KG1 (cell line): ENCODE results near the gene C1RL.

Source experiments
- DNase-seq: peaks from one replicate; lab custom pipeline; 2025; lab: John Stamatoyannopoulos, UW

C1RL gene

DNA sequence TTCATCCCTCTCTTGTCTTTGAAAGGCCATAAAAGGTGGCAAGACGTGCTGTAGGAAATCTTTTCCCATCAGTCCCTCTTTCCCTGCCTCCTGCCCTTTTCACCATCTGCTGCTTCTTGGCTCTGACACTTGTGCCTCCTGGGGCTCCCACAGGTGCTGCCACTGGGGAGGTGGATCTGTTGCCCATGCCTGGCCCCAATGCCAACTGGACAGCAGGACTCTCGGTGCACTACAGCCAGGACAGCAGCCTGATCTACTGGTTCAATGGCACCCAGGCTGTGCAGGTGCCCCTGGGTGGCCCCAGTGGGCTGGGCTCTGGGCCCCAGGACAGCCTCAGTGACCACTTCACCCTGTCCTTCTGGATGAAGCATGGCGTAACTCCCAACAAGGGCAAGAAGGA lies 27.7 kb upstream of the C1RL start:
- DNase-seq: no peak

DNA sequence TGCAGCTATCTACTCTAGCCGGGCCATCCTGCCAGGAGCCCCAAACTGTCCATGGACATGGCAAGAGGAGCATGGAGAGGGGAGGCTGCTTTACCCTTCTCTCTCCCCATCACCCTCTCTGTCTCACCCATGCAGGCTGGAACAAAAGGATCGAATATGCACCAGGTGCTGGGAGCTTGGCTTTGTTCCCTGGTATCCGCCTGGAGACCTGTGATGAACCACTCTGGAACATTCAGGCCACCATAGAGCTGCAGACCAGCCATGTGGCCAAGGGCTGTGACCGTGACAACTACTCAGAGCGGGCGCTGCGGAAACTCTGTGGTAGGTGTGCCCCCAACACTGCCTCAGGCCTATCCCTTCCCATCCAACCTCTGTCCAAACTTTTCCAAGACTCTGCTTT lies 27.1 kb upstream of the C1RL start:
- no peak for DNase-seq

DNA sequence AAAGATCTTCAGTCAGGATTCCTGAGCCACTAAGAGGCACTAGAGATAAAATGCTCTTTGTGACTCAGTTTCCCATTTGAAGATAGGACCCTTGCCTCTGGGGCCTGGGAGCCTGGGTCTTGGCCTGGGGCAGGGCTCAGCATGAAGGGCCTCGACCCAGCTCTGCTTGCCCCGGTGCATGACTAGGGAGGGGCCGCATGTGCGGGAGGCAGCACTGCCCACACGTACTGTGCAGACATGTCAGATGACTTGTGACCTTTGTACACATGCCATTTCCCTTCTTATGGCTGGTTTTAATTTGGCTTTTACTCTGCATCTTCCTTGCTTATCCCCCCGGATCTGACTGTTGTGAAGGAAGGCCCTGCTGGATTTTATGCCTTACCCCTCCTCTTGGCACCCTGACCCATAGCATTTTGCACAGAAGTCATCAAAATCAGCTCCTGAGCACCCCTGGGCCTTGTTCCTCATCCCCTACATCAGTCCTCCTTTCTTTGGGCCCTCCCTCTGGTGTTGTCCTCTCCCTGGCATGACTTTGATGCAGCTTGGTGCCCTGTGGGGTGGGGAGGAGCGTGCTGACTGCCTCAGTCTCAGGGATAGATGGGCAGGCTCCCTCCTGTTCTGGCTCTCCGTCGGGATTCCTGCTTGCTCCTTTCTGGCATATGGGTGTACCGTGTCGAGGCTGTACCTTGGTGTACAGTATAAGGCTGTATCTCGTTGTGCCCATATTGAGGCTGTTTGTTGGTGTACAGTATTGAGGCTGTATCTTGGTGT lies 25.6 kb upstream of the C1RL start:
- DNase-seq: no peak

DNA sequence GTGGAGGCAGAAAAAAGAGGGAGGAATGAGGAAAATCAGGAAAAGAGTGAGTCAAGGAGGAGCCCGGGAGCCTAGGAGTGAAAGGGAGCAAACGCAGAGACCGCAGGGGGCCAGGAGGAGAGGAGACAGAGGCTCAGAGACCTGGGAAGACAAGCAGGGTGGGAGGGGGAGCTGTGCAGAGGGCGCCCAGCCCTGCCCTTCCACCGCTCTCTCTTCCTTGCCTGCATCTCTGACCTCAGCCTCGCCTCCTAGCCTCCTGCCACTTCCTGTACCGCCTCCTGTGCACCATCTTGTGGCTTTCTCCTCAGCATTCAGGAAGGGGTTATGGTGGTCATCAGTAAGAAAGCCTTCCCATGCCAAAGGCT lies 22.5 kb upstream of the C1RL start:
- peak; percentile 8 for DNase-seq

DNA sequence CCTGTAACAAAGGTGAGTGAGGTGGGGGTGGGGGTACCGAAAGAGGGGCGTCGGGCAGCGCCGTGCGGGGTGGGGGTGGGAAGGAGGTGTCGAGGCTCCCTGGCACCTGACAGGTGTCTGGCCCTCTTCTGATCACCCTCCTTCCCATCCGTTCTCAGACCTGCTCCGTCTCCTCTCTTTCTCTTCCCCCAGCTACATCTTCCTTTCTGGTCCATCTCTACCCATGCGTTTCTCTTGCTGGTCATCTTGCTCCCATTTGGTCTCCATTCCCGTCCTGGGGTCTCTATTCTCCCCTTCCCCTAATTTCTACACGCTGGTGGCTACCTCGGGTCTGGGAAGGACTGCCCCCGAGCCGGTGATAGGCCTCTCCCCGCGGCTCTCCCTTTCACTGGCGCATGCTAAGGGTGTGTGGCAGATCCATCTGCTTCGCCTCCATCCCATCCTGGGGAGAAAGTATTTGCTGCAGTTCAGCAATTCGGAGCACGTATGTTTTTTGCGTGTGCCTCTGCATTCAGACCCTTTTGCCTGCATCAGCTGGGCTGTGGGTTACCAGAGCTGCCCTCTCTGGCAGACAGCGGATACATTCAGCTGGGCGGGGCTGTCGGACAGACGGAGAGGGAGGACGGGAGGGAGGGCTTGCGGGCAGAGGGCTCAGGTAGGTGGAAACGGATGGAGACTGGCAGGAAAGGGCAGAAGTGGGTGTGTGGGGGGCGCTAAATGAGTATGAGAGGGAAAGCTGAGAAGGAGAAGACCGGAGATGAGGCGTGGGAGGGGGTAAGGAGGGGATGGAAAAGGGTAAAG lies 21.9 kb upstream of the C1RL start:
- peak; percentile 7 for DNase-seq

DNA sequence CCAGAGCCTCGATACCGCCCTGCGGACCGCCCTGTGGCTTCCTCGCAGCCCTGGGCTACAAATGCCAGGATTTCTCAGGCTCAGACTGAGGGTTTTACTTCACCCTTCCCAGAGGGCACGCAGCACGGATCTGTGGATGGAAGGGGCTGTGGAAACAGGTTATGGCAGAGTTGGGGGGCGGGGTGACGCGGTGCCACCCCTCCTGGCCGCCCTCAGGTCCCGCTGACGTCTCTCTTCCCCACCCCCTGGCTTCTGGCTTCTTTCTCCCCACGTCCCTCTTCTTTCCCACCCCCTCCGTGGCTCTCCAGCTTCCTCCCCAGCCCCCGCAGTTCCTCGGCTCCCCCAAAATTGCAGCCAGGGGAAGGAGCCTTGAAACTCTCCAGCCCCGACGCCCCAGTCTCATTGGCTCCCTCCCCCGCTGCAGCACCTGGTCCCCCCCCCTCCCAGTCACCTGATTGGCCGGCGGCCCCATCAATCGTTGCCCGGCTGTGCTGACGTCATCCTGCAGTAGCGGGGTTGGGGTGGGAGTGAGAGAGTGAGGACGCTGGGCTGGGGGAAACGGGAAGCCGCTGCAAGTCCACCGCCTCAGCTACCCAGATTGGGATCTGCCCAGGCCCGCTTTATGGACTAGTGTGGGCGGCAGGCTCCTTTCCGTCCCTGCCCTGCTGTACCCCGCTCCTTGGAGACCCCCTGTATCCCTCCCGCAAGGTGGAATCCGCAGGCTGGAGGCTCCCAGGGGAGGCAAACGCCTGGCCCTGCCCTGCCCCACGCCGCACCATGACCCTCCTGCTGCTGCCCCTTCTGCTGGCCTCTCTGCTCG lies 21.1 kb upstream of the C1RL start, which contains the start of gene CLSTN3:
TSS of gene CLSTN3 (plus strand) at position 500 of the 820 bp plus-strand sequence. CDS start at position 778, 278 bp downstream.
- DNase-seq: peak; percentile 26

DNA sequence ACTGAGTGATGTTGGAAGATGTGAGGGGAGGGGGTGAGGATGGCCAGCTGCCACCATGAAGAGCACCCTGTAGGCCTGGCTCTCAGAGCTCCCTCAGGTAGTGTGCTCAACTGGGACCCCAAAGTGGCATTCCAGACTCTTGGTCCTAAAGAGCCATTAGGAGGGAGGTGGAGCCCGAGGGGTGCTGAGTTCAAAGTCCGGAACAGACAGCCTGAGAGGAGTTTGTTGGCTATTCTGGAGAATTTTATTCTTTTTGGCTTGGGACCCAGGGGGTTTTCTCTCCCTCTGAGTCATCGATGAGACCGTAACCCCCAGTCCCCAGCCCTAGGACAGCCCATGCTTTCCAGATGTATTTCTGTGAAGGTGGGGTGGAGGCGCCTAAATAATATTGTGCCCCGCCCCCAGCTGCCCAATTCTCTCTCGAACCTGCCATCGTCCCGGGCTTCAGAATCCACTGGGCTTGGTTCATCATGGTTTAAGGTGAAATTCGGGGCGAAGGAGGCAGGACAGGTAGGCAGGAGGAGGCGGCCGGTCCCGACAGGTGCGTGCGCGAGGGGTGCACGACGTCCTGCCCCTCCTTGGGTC lies 20.4 kb upstream of the C1RL start:
- no peak for DNase-seq

DNA sequence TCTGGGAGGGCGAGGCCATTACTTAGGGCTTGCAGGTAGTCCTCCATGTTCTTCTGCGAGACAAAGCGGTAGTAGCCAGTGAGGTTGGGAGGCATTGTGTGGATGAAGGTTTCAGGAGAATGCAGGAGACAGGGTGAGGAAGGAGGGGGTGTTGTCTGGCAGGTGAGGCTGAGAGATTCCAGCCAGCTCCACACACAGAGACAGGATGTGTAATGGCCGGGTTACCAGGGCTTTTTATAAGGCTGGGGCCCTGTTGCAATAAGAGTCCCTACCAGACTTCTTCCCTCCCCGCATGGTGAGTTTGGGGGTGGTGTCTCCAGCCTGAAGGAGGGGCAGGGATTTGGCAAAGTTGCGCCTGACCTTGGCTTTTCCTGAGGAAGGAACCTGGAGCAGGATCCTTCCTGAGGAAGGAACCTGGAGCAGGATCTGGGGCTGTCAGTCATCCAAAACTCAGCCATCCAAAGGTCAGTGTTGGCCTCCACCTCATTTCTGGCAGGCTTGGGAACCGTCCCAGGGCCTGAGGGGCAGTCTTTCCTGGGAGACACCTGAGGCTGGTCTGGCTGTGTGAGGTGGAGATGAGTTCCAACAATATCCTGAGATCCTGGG lies 19.8 kb upstream of the C1RL start, which contains the start of gene RBP5:
TSS of gene RBP5 (minus strand) at position 209 of the 606 bp plus-strand sequence. CDS start at position 95, 114 bp downstream.
- no peak for DNase-seq

DNA sequence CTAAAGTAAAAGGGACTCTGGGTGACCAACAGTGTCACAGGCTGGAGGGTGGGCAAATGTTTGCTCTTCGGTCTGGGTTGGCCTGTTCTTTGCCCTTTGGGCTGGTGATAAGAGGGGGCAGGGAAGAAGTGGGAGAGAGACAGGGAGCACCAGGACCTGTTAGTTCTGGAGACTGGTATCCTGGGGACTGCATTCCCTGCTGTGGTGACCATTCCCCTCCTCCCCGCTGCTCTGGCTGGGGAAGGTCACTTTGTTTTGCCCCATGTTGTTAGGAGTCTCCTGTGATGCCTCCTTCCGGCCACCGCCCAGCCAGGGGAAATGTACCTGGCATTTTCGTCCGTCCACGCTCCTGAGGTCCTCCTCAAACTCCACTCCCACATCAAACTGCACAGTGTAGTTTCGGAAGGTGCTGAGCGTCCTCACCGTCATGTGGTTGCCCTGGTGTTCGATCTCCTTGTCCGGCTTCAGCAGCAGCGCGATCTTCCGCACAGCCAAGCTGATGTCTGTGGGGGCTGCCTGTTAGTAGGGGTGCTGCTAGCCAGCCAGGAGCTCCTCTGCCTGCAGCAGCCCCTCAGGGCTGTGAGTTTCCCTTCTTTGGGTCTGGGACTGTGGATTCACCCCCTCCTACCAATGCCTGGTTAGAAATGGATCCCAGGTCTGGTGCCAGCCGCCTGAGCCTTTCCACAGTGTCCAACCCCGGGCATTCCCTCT lies 19.1 kb upstream of the C1RL start:
- DNase-seq: no peak

DNA sequence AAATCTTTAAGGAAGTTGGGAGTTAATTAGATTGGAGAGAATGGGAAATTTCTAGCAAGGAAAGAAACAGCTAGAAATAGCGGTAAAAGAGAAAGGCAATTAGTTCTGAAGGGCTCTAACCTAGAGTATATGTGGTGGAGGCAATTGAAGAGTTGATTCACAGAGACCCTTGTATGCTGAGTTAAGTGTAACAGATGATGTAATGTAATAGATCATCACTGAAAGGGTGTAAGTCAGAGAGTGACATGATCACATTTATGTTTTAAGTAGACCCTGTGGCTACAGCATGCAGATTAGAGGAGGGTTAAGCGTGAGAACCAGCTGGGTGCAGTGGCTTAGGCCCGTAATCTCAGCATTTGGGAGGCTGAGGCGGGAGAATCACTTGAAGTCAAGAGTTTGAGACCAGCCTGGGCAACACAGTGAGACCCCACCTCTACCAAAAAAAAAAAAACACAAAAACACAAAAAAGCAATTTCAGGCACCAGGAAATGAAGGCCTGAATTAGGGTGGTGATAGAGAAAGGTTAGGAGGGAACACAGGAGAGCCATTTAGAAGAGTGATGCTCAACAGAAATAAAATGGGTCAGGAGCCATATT lies 16.7 kb upstream of the C1RL start:
- DNase-seq: no peak

DNA sequence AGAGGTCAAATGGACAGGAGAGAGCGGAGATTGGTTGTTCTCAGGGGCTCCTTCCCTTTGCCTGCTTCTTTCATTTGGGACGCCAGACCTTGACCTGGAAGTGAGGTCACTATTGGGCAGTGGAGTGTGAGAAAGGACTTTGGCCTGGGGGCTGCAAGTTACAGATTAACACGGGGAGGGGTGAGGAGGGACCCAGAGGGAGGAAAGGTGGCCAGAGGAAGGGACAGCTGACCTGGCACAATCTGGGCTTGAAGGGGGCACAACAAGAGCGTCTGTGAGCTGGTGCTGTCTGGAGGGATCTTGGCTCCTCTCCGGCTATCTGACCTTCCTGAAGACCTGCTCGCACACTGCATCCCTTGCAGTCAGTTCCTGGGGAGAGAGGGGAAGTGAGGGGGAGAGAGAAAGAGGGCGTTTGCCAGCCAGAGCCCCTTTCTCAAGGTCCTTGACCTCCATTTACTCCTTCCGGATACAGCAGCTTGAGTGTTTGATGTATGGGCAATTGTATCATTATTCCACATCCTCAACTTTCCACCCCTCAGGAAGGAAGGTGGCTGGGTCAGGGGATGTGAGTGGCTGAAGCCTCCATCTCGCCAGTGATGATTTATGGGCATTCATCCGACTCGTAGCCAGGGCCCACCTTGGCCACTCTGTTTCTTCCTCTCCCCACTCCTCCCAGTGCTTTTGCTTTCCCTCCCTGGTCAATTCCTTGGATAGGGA lies 14.9 kb upstream of the C1RL start:
- no peak for DNase-seq

DNA sequence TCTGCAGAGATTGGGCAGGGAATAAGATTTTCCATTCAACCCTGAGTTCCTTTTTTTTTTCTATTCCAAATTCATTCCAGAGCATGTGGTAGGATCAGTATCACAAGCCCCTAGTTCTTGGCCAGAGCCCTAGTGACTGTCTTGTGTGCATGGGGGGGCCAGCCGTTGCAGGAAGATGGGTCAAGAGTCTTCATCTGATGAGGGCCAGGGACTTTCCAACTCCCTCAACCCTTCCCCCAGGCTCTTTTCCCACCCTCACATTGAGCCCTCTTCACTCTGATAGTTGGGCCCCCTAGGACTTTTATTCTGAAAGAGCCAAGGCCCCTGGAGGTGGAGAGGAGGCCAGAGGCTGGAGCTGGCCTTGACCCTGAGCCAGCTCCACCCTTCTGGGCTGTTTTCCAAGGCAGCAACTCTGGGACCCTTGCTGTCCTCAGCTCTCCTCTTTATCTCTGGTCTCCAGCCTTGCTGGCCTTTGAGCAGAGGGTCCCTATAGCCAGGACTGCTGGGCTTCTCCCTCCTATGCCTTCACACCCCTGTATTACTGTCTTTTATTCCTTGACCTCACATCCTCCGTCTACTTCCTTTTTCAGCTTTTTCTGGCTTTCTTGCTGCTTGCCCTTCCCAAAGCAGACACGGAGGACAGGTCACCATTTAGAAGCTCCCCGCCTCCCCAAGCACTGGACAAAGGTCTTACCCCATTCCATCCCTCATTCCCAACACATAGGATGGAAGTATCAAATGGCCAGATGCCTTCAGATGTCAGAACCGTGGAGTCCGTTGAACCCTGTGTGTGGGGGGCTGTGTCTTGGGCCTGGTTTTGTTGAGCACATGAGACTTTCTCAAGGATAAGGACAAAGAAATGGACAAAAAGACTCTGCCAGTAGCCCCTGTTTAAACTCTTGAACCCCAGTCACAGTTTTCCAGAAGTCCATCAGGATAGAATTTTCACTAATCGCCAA lies 14.1 kb upstream of the C1RL start:
- no peak for DNase-seq

DNA sequence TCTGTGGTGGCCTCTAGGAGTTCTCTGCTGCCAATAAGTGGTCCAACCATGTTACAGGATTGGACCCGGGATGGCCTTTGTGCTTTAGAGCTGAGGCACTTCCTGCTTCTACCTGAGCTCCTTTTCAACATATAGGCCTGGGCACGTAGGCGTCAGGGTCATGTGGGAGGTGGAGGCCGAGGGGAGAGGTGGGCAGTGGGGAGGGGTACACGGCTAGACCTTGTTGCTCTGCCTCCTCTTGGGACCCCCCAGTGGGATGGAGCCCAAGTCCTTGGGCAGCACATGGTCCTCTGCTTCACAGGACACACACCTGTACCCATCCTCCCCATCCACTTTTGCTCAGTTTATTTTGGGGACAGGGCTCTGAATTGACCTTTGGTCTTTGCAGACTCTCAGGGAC lies 12.3 kb upstream of the C1RL start:
- DNase-seq: no peak

DNA sequence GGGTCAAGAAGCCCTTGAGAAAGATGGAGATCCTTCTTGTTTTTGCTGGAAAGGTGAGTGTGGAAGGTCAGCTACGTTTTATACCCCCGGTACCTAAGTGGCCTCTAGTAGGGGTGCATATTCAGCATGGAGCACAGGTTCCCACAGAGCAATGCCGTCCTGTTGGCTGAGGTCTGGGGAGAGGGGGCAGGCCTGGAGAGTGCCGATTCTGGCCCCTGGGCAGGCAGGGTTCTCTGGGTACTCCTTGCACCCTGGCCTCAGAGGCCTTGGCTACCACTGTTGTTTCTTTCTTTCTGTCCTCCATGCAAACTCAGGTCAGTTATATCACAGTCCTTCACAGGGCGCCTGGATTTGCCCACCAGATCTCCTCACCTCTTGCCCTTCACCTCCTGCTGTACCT lies 11.2 kb upstream of the C1RL start:
- DNase-seq: no peak

DNA sequence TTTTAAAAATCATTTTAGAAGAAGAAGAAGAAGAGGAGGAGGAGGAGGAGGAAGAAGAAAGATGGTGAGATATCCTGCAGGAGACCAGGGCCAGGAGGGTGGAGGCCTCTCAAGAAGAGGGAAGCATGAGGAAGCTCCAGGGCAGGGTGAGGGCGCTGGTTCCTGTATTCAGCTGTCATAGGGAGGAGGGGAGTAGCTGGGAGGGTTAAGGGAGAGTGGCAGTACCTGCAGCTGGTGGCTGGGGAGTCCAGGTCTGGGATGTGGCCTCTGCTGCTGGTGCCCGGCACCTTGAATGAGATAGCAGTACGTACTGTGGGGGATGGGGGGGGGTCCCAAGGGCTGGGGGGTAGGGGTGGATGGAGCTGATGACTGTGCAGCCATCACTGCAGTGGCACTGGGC lies 9.9 kb upstream of the C1RL start:
- DNase-seq: no peak

DNA sequence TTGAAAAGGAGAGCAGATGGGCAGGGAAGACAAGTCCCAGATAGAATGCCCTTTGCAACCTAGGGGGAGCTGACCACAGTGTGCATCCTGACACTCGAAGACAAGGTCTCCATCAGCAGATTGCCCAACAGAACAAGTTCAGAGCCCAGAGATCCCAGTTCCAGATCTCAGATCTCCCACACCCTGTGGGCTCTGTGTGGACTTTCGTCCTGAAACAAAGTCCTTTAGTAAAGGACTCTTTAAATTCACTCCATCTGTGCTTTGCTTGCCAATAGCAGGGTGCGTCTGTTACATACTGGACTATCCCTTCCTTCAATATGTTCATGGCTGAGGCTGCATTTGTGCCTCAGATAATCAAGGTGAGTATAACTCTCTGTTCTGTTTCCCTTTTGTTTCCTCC lies 8.7 kb upstream of the C1RL start:
- no peak for DNase-seq

DNA sequence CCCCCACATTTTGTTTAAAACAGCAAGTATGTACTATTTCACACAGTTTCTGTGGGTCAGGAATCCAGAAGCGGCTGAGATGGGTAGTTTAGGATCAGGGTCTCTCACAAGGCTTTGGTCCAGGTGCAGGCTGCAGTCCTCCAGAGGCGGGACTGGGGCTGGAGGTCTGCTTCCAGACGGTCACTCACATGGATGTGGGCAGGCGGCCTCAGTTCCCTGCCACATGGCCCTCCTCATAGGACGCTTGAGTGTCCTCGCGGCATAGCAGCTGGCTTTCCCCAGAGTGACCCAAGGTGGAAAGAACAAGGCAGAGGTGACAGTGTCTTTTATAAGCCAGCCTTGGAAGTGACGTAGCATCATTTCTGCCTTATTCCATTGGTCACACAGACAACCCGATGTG lies 7.9 kb upstream of the C1RL start:
- DNase-seq: no peak

DNA sequence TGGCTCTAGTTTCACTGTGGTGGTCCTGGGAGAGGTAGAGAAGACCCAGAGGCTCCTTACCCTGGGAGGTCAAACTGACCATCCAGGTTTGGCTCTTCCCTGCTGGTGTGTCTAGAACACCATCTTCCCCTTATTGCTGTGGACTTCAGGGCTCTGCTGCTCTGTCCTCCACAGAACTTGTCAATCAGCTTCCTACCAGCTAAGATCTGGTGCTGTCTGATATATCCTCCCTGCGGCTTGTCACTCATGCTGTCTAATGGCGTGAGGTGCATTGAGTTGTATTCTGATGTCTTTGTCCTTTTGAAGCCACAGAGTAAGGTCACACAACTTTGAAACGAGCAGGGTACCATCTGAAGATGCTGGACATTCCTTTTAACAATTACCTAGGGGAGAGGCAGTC lies 7.2 kb upstream of the C1RL start:
- no peak for DNase-seq

DNA sequence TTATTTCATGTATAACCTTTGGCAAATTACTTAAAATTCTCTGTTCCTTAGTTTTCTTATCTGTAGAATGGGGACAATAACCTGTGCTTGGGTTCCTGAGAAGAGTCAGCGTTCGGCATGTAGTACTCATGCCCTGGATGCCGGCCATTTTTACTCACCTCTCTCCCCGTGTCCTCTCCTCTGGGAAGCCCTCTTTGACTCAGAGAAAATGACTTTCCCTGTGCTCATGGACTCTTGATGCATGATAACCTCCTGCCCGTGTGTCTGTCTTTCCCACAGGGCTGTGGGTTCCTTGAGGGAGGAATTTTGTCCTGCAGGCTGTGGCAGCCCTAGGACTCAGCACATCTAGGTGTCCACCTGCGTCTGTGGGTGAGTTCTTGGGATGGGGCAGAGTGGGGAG lies 5.8 kb upstream of the C1RL start:
- DNase-seq: no peak
